Heart left ventricle (tissue), 16 donors: ENCODE measurements around the gene SPPL2C. TPM values are rescaled to one million over a fixed set of nuclear protein-coding genes. Genes with fewer than 3 reads are reported as not detected.

Experiments
- ATAC-seq, 4 donors: fragments of 200-7000 bp; cut with Tn5 transposase; one replicate each; pipeline ENCODE4 v1.9.1; 2020 to 2022; ENCODE audit warnings: moderate library complexity in 4 of 4, mild to moderate bottlenecking in 3 of 4, moderate number of reproducible peaks in 1 of 4
- DNase-seq, 5 donors: peaks; one replicate each; pipeline ENCODE4 v3.0.0-alpha.2; 2020
- H3K27ac ChIP-seq, 12 donors: fragments of 200-600 bp; sonication (generic) in 4 of 12; one replicate each; pipeline versions ENCODE4 v1.5.0 to v1.8.0; 2016 to 2022; ENCODE audit warnings: mild to moderate bottlenecking in 2 of 12
- H3K27me3 ChIP-seq, 9 donors: fragments of 200-600 bp; sonication (generic) in 2 of 9; one replicate each; pipeline versions ENCODE4 v1.5.1 to v1.8.0; 2016 to 2022; ENCODE audit warnings: mild to moderate bottlenecking in 3 of 9
- H3K36me3 ChIP-seq, 9 donors: fragments of 200-600 bp; sonication (generic) in 2 of 9; one replicate each; pipeline versions ENCODE4 v1.5.0 to v1.8.0; 2018 to 2022; ENCODE audit warnings: mild to moderate bottlenecking in 2 of 9
- H3K4me1 ChIP-seq, 12 donors: fragments of 200-600 bp; sonication (generic) in 4 of 12; one replicate each; pipeline versions ENCODE4 v1.5.0 to v1.8.0; 2016 to 2022; ENCODE audit warnings: mild to moderate bottlenecking in 3 of 12
- H3K4me3 ChIP-seq, 12 donors: fragments of 200-600 bp; sonication (generic) in 4 of 12; one replicate each; pipeline versions ENCODE4 v1.5.0 to v1.8.0; 2017 to 2022; ENCODE audit warnings: mild to moderate bottlenecking in 9 of 12, moderate library complexity in 4 of 12
- H3K9me3 ChIP-seq, 12 donors: fragments of 200-600 bp; sonication (generic) in 4 of 12; one replicate each; pipeline versions ENCODE4 v1.5.0 to v1.8.0; 2016 to 2022; ENCODE audit warnings: mild to moderate bottlenecking in 1 of 12
- CTCF ChIP-seq, 12 donors: fragments of 200-600 bp; sonication (generic) in 4 of 12; IDR thresholded peaks; one replicate each; pipeline versions ENCODE4 v1.5.0 to v1.8.0; 2018 to 2022; ENCODE audit warnings: antibody characterized with exemption in 12 of 12, mild to moderate bottlenecking in 5 of 12
- POLR2A ChIP-seq, 2 donors: fragments of 450-650 bp; IDR thresholded peaks; one replicate each; pipeline ENCODE4 v1.6.1; 2017; ENCODE audit warnings: antibody characterized with exemption in 2 of 2, mild to moderate bottlenecking in 2 of 2, moderate library complexity in 2 of 2
- WGBS, 4 donors: extraction: QIAGEN DNeasy Blood & Tissue Kit in 2 of 4; methylation state at CpG; one replicate each; pipeline versions ENCODE4 v1.1.5 to v1.1.7; 2013 to 2018; 5-methylcytosine and 5-hydroxymethylcytosine counted together
- intact Hi-C, 10 donors: fragments of 100-400 bp; cut with DNase I; formaldehyde crosslinking; loops; one replicate each; pipeline versions ENCODE4 v1.11.1 to v1.14.2; 2022
- polyA plus RNA-seq, 2 donors: library from polyadenylated mRNA; stranded (reverse); fragments of 200-250 nt; gene quantifications; one replicate each; pipeline ENCODE4 v1.2.3, GENCODE V29; 2013
- total RNA-seq, 9 donors: library from RNA; depleted of rRNA in 2 of 9; stranded (reverse); fragments of >200 nt in 2 of 9; fragmentation: NEBNext Ultra II Directional in 3 of 9; extraction: Animal tissue kit (Norgen Biotek cat#: 25700) in 3 of 9; gene quantifications; one replicate each; pipeline versions ENCODE4 v1.1.0 to v1.2.4, GENCODE V29; 2016 to 2023
- donor health status: ischemic (EF 13 %, LVEDD 7.1; RV severe dilation, severe dysfunction).
- donor health status: healthy with polysubstance abuse.
- donor health status: DM: no; HTN: yes; CAD: no.
- donor health status: DM: no; HTN: no; CAD: no.
- donor health status: ischemic (EF 25% LVEDD 6.9; RV normal size, moderate dysfunction).
- donor health status: ischemic (EF 25% LVEDD 5.7; RV mildly dilated, moderate dysfunction).
- donor health status: healthy.
- donor health status: DM: yes; HTN: yes; CAD: no.
- donor health status: ischemic (EF 35%, LVEDD 5.7; RV mildly dilated, moderate dysfunction).
- donor health status: nonischemic (EF 11% LVEDD 7.7; RV severe dilation, severe dysfunction).
- donor health status: DM: yes; HTN: yes; CAD: no.
- donor health status: PGD.
- donor health status: ischemic (EF 29% LVEDD 5.4; RV normal size, mild dysfunction).
- donor health status: nonischemic (EF 23%, LVEDD 6.1; RV moderate dilation, normal function).

The SPPL2C gene
- total and polyA plus RNA-seq, 11 donors: not detected

- no peaks in the 10 kb centered on the region for H3K4me1 ChIP-seq
- no peak overlapping the region for H3K27ac ChIP-seq
- TF ChIP-seq POLR2A (IDR thresholded peaks at IDR 0.05) (no peak), CTCF (IDR thresholded peaks at IDR 0.05) (no peak)
- intact Hi-C loops: no loop called here
- H3K36me3 ChIP-seq: no peaks in the 10 kb centered on the region
- ATAC-seq (no peak), DNase-seq (no peak)
- WGBS, 4 donors: 74 to 77% (median 75%) methylated on average over 13 of the region's 13 CpGs
- peaks cover 0 to 20% (median 0%) of the 10 kb centered on the region in 9 donors for H3K27me3 ChIP-seq
- H3K9me3 ChIP-seq: no peaks in the 10 kb centered on the region
- H3K4me3 ChIP-seq: no peak overlapping the region
Measured at GRCh38 chr17:45824901-45825492, 19.7 kb upstream of the SPPL2C start.

GRCh38 chr17:45825792-45826191, 18.9 kb upstream of the SPPL2C start:
- Histone ChIP-seq H3K4me3 (no peak overlapping the region), H3K9me3 (no peaks in the 10 kb centered on the region), H3K36me3 (no peaks in the 10 kb centered on the region), H3K4me1 (no peaks in the 10 kb centered on the region), H3K27ac (no peak overlapping the region), H3K27me3 (peaks cover 0 to 28% (median 0%) of the 10 kb centered on the region in 9 donors)
- DNase-seq: no peak
- intact Hi-C loops: no loop called here
- WGBS, 4 donors: 84 to 89% (median 87%) methylated on average over 13 to 14 of the region's 14 CpGs
- no peak for TF ChIP-seq POLR2A (IDR thresholded peaks at IDR 0.05)
- no peak for TF ChIP-seq CTCF (IDR thresholded peaks at IDR 0.05)
- ATAC-seq: no peak

- WGBS, 4 donors: 75 to 85% (median 83%) methylated on average over 16 of the region's 16 CpGs
- TF ChIP-seq POLR2A (IDR thresholded peaks at IDR 0.05): no peak
- no peak for TF ChIP-seq CTCF (IDR thresholded peaks at IDR 0.05)
- DNase-seq: no peak
- no peaks in the 10 kb centered on the region for H3K9me3 ChIP-seq
- no peaks in the 10 kb centered on the region for H3K4me1 ChIP-seq
- intact Hi-C loops: no loop called here
- H3K27me3 ChIP-seq: peaks cover 0 to 29% (median 0%) of the 10 kb centered on the region in 9 donors
- H3K27ac ChIP-seq: no peak overlapping the region
- no peak overlapping the region for H3K4me3 ChIP-seq
- ATAC-seq: no peak
- no peaks in the 10 kb centered on the region for H3K36me3 ChIP-seq
Measured at GRCh38 chr17:45826919-45827588, 17.6 kb upstream of the SPPL2C start.

GRCh38 chr17:45828171-45828570, 16.5 kb upstream of the SPPL2C start:
- no peak overlapping the region for H3K27ac ChIP-seq
- H3K9me3 ChIP-seq: no peaks in the 10 kb centered on the region
- no peaks in the 10 kb centered on the region for H3K36me3 ChIP-seq
- 50 to 65% (median 57%) methylated on average over 9 of the region's 9 CpGs for WGBS, 4 donors
- ATAC-seq (no peak), DNase-seq (no peak)
- H3K4me3 ChIP-seq: no peak overlapping the region
- no peaks in the 10 kb centered on the region for H3K4me1 ChIP-seq
- TF ChIP-seq POLR2A (IDR thresholded peaks at IDR 0.05): no peak
- no peak for TF ChIP-seq CTCF (IDR thresholded peaks at IDR 0.05)
- H3K27me3 ChIP-seq: peaks cover 0 to 31% (median 0%) of the 10 kb centered on the region in 9 donors
- intact Hi-C loops: no loop called here
